ENCODE results near the gene ARMH1.
A peak's percentile ranks its signal among the peaks of the same experiment; 100 is the strongest.

Gene ARMH1

DNA sequence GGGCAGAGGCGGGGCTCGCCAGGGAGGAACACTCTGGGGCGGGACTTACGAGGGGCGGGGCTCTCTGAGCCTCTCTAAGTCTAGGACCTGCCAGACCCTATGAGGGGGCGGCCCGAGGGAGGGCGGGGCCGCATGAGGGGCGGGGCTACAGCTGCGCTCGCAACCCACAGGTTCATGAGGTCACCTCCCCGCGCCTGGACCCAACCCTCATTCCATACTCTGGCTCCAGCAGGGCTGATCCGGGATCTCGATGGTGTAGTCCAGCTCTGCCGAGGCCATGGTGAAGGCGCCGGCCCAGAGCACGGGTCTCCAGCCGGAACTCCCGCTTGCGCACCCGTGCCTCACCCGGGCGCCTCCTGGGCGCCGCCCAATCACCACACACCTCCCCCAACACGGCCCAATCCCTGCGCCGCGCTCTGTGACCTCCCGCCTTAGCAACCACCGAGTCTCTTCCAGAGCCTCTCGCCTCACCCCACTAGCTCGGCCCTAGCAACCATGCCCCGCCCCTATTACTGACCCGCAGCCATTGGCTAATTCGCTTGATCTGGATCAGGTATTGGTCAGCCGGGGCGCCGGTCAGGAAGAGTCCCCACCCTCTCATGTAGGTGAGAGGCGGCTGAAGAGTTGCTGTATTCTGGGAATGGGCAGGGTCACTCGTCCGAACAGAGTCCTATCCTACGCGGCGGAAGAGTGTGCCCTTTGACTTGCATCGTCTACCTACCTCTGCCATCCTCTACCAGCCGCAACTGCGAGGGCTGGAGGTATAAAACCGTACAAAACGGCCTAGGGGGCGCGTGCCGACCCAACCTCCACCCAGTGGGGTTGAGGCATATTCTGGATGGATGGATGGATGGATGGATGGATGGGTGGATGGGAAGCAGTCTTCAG, at the start of gene ARMH1, which contains the start of gene TMEM53:
Gene ARMH1 (plus strand): TSS at position 602 of the 888 bp plus-strand sequence. CDS start 14,984 bp downstream, outside the sequence.
Gene TMEM53 (minus strand): TSS at position 369 of the 888 bp plus-strand sequence. CDS start 90 bp downstream, at position 279.
- peak; percentile 85 to 99 (median 98) for DNase-seq

- DNase-seq = no peak
Measured at GRCh38 chr1:44625348-44625747, 49.2 kb upstream of the ARMH1 start.

DNA sequence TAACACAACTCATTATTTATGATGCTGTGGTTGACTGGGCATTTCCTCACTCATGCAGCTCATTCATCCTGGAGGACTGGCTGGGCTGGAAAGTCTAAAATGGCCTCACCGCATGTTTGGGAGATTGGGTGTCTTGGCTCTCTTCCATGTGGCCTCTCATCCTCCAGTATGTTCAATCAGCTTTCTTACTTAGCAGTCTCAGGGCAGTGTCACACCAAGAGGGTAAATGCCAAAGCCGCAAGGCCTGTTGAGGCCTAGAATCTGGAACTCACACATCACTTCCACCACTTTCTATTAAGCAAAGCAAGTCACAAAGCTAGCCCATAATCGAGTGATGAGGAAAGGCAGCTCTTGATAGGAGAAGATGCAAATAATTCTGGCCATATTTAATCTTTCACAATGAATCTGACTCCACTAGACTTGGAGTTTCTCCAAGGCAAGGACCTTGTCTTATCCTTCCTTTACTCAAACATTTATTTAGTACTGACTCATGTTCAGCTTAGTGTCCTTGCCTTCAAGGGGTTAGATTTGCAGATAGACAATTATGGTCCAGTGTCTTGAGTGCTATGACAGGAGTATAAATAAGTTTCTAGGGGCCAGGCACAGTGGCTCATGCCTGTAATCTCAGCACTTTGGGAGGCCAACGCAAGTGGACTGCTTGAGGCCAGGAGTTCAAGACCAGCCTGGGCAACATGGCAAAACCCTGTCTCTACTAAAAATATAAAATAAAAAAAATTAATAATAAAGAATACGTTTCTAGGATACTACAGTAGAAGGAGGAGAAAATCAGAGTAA, 45.4 kb upstream of the ARMH1 start:
- DNase-seq = no peak

DNA sequence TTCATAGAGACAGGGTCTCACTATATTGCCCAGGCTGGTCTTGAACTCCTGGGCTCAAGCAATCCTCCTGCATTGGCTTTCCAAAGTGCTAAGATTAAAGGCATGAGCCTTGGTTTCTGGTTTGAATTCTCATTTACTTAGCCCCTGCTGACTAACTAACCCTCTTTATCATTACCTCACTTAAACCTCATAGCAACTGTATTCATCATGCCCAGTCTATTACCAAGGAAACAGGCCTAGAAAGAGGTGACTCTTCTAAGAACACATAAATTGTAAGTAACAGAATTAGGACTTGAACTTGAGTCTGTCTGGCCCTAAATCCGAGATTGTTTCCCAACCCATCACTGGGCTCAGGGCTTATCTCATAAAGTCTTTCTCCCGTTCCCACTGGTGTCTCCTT, 44.4 kb upstream of the ARMH1 start:
- no peak for DNase-seq

- peak in 1 of 51 donors; percentile 62 for DNase-seq
Measured at GRCh38 chr1:44631333-44631646, 43.2 kb upstream of the ARMH1 start.

DNA sequence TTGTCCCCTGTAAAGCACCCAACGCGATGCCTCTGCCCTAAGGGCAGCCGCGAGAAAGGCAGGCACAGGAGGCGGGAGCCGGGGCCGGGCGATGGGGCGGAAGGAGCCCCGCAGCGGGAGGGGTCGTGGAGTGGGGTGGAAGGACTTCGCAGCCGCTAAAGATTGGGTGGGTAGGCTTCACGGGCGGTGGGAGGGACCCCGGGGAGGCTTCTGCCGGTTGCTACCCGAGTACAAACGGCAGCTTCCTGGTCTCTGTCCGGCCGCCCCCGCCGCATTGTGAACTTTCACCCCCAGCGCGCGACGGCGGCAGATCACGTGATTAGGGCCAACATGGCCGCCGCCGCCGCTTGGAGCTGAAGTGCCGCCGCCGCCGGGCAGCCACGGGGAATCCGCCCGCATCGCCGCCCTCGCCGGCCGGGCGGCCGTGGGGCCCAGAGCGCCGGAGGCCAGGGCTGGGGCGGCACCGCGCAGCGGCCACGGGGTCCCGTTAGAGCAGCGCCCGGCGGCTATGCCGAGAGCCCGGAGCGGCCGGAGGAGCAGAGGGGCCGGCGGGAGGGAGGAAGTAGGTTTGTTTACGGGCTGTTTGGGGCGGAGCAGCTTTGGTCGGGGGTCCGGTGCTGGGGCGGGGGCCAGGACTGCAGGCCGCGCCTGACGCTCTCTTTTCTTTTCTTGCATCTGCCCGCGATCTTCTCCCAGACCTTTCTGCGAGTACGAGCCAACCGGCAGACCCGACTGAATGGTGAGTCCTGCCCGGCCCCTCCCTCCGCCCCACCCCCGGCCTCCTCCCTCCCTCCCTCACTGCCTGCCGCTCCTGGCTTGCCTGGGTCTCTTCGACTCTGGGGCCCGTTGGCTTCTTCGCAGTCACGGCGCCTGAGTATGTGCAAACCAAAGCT, 42.6 kb upstream of the ARMH1 start:
- peak; percentile 27 to 87 (median 75) for DNase-seq

DNA sequence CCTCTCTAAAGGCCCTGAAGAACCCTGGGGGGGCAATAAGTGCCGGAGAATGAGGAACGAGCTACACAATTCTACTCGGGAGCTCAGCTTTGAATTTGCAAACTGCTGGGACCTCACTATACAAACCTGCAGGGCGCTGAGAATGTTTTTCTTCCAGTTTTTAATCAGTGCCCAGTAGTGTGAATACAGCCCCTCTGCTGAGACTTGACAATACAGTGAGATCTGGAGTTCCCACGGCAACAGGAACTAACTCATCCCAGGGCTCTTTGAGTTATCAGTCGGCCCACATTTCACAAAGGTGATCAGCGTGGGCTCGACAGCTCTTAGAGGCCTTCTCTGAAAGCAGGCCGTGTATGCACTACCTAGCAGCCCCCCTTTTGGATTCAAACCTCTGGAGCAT, 41.9 kb upstream of the ARMH1 start:
- DNase-seq = peak in 1 of 51 donors; percentile 65

GRCh38 chr1:44634606-44635189, 39.8 kb upstream of the ARMH1 start:
- DNase-seq = no peak

DNA sequence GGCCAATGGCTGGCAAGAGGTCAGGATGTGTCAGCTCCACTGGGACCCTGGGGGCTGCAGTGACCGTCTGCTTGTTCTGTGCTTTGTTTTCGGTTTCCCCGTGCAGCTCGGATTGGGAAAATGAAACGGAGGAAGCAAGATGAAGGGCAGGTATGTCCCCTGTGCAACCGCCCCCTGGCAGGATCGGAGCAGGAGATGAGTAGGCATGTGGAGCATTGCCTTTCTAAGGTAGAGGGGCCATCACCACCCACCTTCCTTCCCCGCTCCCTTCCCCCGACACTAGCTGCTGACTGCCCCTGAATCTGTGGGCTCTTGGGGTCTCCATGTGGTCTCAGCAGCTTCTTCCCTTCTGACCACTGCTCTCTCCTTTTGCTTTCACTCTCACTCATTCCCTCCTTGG, 39.1 kb upstream of the ARMH1 start:
- no peak for DNase-seq

DNA sequence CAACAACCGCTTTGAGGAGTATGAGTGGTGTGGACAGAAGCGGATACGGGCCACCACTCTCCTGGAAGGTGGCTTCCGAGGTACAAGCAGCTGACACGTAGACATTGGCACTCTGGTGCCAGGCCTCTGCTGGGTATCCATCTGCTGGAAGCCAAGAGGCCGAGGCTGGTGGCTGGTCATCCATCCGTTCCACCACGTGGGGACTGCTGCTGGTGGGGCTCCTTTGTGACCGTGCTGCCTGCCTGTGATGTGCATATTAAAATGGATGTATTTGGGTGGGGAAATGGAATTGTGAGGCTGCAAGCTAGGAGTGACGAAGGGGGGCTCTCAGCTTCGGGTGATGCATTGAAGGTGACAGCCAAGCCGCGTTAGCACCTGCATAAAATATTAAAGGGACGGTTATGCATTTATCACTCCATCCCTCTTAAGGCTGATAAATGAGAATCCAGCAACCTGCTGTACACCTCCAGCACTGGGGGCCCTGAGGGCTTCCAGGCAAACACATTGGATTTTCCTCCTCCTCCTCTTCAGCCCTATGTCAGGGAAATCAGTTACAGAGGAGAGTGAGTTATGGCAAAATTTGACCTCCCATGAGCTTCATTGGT, 38.3 kb upstream of the ARMH1 start:
- no peak for DNase-seq

DNA sequence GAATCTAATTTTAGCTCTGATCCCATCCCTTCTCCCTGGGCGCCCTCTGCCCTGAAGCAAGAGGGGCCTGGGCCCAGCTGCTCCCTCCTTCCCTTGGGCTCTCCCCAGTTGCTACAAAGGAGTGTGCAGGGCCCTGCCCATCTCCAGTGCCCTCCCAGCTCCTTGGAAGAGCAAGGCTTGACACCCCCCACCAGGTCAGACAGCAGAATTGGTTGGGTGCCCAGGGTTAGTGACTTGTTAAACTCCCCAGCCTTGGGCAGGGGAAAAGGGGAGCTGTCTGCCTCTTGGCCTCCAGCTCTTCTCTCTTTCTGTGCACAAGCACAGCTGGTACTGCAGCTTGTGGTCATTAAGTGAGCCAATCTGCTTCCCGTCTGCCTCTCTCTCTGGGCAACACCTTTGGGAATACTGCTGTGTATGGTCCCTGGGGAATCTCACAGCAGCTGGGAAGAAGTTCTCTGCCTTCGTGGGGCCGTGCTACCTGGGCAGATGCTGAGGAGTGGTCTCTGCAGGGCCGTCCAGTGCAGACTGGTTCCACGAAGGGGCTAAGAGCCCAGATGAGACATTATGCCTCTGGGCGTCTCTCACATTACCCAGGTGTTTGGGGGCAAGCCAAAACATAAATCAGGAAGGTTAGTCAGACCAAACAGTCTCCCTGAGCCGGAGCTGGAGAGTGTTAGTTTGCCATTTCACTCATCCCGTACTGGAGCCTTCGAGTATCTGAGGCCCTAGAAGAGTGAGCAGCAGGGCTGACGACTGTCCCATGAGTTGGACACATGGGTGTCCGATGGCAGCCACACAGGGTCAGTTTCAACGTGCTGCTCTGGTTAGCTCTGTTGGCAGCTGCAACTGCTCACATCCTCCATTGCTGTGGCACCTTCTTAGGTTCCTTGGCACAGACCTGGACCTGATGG, 37.6 kb upstream of the ARMH1 start:
- DNase-seq = no peak

DNA sequence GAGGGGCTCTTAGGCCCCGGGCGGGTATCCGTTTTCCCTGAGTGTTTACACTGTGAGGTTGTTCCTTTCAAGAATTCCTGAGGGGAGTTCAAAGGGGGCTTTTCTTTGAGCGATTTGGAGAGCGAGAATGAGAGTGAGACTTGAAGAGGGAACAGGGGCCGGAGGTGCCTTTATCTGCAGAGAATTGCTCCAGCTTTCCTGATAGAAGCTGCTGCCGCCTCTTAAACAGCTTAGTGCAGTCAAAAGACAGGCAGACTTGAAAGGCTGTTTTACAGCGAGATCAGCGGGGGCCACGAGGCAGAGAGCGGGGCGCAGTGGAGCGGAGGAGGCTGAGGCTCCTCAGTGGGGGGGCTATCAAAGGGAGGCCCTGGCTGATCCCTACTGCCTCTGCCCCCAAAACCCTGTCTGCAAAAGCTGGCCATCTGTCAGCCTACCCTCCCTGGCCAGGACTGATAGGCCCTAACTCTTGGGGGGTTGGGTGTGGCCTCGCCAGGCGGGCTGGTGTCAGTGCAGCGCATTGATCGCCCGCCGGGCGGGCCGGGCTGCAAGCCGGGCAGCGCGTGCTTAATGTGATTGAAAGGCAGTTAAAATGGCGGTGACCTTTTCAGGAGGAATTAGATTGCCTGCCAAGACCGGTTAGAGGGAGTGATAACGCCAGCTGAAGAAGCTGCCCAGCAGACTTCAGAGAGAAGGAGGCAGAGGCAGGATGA, 36.7 kb upstream of the ARMH1 start:
- no peak for DNase-seq

GRCh38 chr1:44640200-44640853, 34.2 kb upstream of the ARMH1 start:
- no peak for DNase-seq

GRCh38 chr1:44641126-44642102, 33.1 kb upstream of the ARMH1 start:
- no peak for DNase-seq

- peak in 2 of 51 donors; percentile 14 to 49 for DNase-seq
Measured at GRCh38 chr1:44642255-44642654, 32.3 kb upstream of the ARMH1 start.

DNA sequence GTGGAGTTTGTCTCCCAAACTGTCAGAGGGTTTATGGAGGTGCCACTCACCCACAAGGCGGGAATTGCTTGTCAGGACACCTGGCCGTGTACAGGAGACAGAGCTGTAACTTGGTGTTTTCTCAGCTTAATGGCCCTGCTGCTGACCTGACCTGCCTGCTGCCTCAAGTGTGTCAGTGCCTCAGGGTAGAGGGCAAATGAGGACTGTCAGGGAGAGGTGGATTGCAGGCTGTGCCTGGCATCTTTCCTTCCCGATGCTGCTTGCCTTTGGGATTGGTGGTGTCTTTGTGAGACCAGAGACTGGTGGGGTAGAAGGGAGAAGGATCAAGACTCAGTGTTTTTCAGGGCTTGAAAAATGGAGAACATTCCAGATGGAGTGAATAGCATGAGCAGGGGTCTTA, 31.6 kb upstream of the ARMH1 start:
- no peak for DNase-seq

DNA sequence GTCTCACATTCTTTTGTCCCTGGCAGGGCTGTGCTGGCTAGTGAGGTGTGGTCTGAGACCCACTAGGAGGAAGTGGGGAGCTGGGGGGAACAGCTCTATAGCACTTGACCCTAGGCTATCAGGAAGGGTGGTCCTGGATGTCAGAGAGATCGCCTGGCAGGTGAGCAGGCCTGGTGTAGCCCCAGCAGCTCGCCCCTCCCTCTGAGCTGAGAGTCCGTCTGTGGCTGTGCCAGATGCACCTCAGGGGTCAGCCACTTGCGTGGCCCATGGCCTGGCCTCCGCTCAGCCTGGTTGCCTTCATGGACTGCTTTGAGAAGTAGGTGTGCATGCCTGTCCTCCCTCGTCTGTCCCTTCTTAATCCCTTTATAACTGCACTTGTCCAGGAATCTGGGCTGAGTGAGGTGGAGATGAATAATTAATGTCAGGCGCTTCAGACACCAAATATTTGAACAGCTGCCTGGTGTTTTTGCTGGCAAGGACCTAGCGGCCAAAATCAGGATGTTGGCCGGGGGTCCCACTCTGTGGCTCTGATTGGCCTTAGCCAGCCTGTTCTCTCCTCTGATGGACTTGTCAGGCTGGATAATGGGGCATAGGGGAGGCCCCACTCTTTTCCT, 30.7 kb upstream of the ARMH1 start:
- DNase-seq = peak in 1 of 51 donors; percentile 29

Measured in hypothalamus (tissue), 51 donors.